C4-2B (cell line): ENCODE measurements around the gene YWHAE.
"Not testable (repeated sequence)": the region's sequence is repeated elsewhere in the genome, so short reads cannot be mapped to it uniquely, and the experiment has no call there.

Source experiments
- H3K27ac ChIP-seq: fragments of 450-650 bp; 2 replicates; pipeline ENCODE4 v1.5.1; 2017
- ZFX ChIP-seq: fragments of 450-650 bp; IDR thresholded peaks from 2 replicates; pipeline ENCODE4 v1.6.1; 2017
- TF ChIP-seq, protein P1 (sequence below): fragments of 450-650 bp; conservative IDR thresholded peaks from 2 replicates; pipeline ENCODE4 v1.5.1; 2017; ENCODE audit warnings: mild to moderate bottlenecking

The YWHAE gene

DNA sequence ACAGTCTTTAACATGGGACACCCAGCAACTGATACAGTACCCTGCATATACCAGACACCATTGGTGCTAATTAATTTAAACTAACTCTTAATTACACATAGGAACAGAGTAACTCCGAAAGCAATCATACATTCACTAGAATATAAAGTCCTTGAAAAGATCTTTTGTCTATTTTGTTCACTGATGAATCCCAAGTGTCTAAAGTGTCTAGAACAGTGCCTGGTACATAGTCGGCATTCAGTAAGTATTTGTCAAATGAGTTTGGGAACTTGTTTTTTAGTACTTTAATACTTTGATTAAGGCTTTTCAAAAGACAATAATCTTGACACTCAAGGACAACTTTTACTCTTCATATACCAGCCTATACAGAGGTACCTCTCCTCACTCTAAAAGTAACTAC, 13.8 kb downstream of the YWHAE start:
- H3K27ac ChIP-seq: no peak overlapping the region
- TF ChIP-seq ZFX: no peak
- TF ChIP-seq, protein P1, sequence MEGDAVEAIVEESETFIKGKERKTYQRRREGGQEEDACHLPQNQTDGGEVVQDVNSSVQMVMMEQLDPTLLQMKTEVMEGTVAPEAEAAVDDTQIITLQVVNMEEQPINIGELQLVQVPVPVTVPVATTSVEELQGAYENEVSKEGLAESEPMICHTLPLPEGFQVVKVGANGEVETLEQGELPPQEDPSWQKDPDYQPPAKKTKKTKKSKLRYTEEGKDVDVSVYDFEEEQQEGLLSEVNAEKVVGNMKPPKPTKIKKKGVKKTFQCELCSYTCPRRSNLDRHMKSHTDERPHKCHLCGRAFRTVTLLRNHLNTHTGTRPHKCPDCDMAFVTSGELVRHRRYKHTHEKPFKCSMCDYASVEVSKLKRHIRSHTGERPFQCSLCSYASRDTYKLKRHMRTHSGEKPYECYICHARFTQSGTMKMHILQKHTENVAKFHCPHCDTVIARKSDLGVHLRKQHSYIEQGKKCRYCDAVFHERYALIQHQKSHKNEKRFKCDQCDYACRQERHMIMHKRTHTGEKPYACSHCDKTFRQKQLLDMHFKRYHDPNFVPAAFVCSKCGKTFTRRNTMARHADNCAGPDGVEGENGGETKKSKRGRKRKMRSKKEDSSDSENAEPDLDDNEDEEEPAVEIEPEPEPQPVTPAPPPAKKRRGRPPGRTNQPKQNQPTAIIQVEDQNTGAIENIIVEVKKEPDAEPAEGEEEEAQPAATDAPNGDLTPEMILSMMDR: no peak

DNA sequence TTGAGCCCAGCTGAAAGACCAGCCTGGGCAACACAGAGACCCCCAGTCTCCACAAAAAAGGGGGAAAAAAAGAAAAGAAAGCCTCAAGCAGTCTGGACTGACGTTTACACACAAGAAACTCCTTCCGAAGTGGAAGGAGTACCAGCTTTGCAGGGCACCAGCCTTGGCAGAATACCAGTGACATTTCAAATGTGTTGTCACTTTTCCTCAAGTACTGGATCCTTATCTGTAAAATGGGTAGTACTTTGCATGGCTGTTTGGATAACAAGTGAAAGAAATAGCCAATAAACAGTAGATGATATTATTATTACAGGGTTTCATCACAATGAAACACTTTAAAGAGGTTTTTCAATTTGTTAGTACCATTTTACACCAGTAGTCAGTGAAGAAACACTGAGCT, 14.2 kb downstream of the YWHAE start:
- H3K27ac ChIP-seq: no peak overlapping the region
- no peak for TF ChIP-seq ZFX
- TF ChIP-seq, protein P1: no peak

DNA sequence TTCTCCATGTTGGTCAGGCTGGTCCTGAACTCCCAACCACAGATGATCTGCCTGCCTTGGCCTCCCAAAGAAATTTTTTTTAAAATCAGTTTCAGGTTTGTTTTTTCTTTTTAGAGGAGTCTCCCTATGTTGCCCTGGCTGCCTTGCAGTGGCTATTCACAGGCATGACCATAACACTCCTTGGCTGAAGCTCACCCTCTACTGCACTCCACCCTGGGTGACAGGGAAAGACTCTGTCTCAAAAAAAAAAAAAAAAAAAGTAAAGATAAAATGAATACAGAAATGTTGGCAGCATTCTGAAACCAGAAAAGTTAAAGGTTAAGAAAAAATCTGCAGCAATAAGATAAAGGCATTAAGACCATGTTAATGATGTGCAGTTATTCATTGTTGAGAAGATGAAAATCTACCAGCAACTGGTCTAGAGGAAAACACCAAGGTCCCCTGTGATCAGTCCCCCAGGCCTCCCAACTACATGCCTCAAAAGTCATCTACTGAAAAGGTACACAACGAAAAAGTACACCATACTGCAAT, 15.1 kb downstream of the YWHAE start:
- H3K27ac ChIP-seq: no peak overlapping the region
- TF ChIP-seq, protein P1: no peak
- no peak for TF ChIP-seq ZFX

DNA sequence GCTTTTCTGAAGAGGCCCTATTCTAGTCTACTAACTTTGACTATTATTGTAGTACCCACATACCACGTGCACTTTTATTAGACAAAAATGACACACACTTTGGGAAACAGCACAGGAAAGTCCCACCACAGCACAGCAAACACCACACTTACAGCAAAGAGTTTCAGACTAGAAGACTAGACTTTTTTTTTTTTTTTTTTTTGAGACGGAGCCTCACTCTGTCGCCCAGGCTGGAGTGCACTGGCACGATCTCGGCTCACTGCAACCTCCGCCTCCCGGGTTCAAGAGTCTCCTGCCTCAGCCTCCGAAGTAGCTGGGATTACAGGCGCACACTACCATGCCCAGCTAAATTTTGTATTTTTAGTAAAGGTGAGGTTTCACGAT, 20.1 kb downstream of the YWHAE start:
- H3K27ac ChIP-seq: no peak overlapping the region
- TF ChIP-seq ZFX: no peak
- TF ChIP-seq, protein P1: no peak

DNA sequence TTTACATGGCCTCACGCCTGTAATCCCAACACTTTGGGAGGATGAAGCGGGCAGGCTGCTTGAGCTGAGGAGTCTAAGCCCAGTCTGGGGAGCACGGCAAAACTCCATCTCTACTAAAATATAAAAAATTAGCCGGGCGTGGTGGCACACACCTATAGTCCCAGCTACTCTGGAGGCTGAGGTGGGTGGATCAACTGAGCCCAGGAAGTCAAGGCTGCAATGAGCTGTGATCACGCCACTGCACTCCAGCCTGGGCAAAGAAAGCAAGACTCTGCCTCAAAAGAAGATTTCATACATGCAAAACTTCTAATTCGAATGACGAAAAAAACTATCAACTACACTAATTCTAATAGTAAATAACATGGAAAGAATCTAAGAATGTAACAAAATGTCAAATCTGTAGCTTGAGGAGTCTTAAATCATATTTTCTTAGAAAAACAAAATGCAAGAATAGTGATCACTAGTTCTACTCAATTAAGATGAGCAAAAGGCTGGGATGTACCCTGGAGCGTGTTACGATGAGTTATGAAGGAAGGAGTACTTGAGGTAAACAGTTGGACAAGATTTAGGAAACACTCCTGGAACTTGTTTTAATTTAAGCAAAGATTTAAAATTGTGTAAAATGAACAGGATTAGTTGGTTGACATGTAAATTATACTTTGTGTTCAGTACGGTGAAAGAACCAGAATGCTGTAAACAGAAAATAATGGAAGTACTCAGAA, 20.7 kb downstream of the YWHAE start:
- no peak overlapping the region for H3K27ac ChIP-seq
- TF ChIP-seq ZFX: no peak
- TF ChIP-seq, protein P1: no peak

DNA sequence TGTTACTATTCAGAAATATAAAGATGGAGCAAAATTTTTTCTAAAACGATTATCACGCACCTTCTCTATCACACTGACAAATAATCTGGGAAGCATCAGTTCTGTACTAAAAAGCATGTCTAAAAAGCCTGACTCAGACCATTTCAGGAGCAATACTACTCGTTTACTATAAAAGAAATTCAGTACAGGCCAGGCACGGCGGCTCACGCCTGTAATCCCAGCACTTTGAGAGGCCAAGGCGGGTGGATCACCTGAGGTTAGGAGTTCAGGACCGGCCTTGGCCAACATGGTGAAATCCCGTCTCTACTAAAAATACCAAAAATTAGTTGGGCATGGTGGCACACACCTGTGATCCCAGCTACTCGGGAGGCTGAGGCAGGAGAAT, 21.6 kb downstream of the YWHAE start:
- not testable (repeated sequence) for H3K27ac ChIP-seq

DNA sequence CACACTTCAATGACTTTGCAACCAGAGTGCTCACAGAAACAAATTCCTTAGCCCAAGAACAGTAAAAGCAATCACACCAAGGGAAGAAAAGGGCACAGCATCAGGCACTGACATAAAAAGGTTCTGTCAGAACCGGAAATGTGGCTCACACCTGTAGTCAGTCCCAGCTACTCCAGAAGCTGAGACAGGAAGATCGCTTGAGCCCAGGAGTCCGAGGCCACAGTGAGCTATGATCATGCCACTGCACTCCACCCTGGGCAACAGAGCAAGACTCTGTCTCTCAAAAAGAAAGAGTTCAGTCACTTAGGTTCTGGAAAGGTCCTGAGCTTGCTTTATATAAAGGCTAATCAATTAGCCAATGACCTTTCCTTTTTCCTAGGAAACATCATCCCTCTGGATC, 22.7 kb downstream of the YWHAE start:
- TF ChIP-seq, protein P1: no peak
- no peak for TF ChIP-seq ZFX
- H3K27ac ChIP-seq: peak overlapping the region; percentile 22

DNA sequence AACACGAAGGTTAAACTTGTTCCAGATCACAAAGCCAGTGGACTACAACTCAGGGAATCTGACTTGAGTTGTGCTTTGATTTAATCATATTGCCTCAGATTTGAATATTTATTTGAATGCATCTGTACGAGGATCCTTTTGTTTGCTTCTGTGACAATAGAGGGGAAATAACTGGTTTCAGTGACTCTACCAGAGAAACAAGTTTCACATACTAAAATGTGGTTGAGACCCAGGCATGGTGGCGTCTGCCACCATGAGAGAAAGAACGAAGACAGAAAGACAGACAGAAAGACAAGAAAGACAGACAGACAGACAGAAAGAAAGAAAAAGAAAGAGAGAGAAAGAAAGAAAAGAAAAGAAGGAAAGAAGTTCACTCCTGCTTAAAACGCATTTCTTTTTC, 24.0 kb downstream of the YWHAE start:
- TF ChIP-seq ZFX: no peak
- TF ChIP-seq, protein P1: no peak
- H3K27ac ChIP-seq: no peak overlapping the region
